Activated T-helper 9 cell treated with anti-CD3 and anti-CD28 coated beads, Interleukin-2, amount 50 U/mL, for 16 hours (primary cell): ENCODE results near the gene AACS.
"Not testable (repeated sequence)": the region's sequence is repeated elsewhere in the genome, so short reads cannot be mapped to it uniquely, and the experiment has no call there.

Experiments
- DNase-seq: peaks from one replicate; pipeline ENCODE4 v3.0.0-alpha.2; 2020; ENCODE audit warnings: low read depth

AACS gene

GRCh38 chr12:125092108-125092871 lies 27.1 kb downstream of the AACS start:
- DNase-seq: no peak

- DNase-seq: no peak
These were observed 27.8 kb downstream of the AACS start for GRCh38 chr12:125092872-125093680.

- DNase-seq: no peak
These were observed 28.6 kb downstream of the AACS start for GRCh38 chr12:125093681-125094330.

GRCh38 chr12:125096894-125097293 lies 31.7 kb downstream of the AACS start:
- no peak for DNase-seq

GRCh38 chr12:125097427-125097826 lies 32.2 kb downstream of the AACS start:
- no peak for DNase-seq

GRCh38 chr12:125098676-125099408 lies 33.6 kb downstream of the AACS start:
- DNase-seq: no peak

GRCh38 chr12:125099409-125099782 lies 34.2 kb downstream of the AACS start:
- no peak for DNase-seq

- DNase-seq: no peak
These were observed 35.6 kb downstream of the AACS start for GRCh38 chr12:125100551-125101434.

GRCh38 chr12:125104982-125105381 lies 39.7 kb downstream of the AACS start:
- DNase-seq: no peak

GRCh38 chr12:125105600-125105999 lies 40.4 kb downstream of the AACS start:
- DNase-seq: no peak

- no peak for DNase-seq
These were observed 45.6 kb downstream of the AACS start for GRCh38 chr12:125110641-125111360.

- no peak for DNase-seq
These were observed 46.2 kb downstream of the AACS start for GRCh38 chr12:125111403-125111802.

GRCh38 chr12:125112614-125113013 lies 47.4 kb downstream of the AACS start:
- not testable (repeated sequence) for DNase-seq

GRCh38 chr12:125113263-125113662 lies 48.0 kb downstream of the AACS start:
- no peak for DNase-seq

GRCh38 chr12:125113789-125114188 lies 48.6 kb downstream of the AACS start:
- no peak for DNase-seq

- DNase-seq: no peak
These were observed 49.3 kb downstream of the AACS start for GRCh38 chr12:125114365-125115141.

GRCh38 chr12:125120566-125120965 lies 55.3 kb downstream of the AACS start:
- DNase-seq: no peak

- DNase-seq: no peak
These were observed 55.9 kb downstream of the AACS start for GRCh38 chr12:125121106-125121505.

- DNase-seq: no peak
These were observed 57.4 kb downstream of the AACS start for GRCh38 chr12:125122668-125123067.
